H1 (cell line): Measurements from ENCODE around the gene PXK.

ENCODE experiments used
- CEBPB ChIP-seq: IDR thresholded peaks from 2 replicates; pipeline ENCODE4 v1.6.1; 2012; ENCODE audit warnings: low read depth, low read length
- CHD2 ChIP-seq: IDR thresholded peaks from 2 replicates; pipeline ENCODE4 v1.6.1; 2012; ENCODE audit warnings: low read length, improper control_type of control experiment
- EP300 ChIP-seq, 2 experiments: IDR thresholded peaks; 1 replicate in 1 of 2; 2 replicates in 1 of 2; pipeline ENCODE4 v1.6.1; 2011 to 2012; ENCODE audit warnings: low read depth in 2 of 2, low read length in 2 of 2, mild to moderate bottlenecking in 2 of 2, borderline replicate concordance in 1 of 2, inconsistent platforms in 1 of 2, moderate library complexity in 1 of 2
- HDAC2 ChIP-seq, 2 experiments: fragments of 300-600 bp in 1 of 2; sonication (generic) in 1 of 2; IDR thresholded peaks; 2 replicates each; pipeline ENCODE4 v1.6.1; 2011 to 2012; ENCODE audit warnings: low read depth in 2 of 2, low read length in 2 of 2, mild to moderate bottlenecking in 2 of 2, moderate library complexity in 2 of 2, borderline replicate concordance in 1 of 2, inconsistent platforms in 1 of 2
- HDAC6 ChIP-seq: IDR thresholded peaks from one replicate; pipeline ENCODE4 v1.7.1; 2012; ENCODE audit warnings: low read depth, mild to moderate bottlenecking, inconsistent platforms, low read length, moderate library complexity
- JUND ChIP-seq: IDR thresholded peaks from 2 replicates; pipeline ENCODE4 v1.6.1; 2011; ENCODE audit warnings: mild to moderate bottlenecking, improper control_type of control experiment, low read length
- MAFK ChIP-seq: IDR thresholded peaks from 2 replicates; pipeline ENCODE4 v1.6.1; 2012; ENCODE audit warnings: low read depth, mild to moderate bottlenecking, improper control_type of control experiment, low read length
- TF ChIP-seq, protein P1 (sequence below): fragments of 300-600 bp; sonication (generic); IDR thresholded peaks from 2 replicates; pipeline ENCODE4 v1.7.1; 2012; ENCODE audit warnings: low read length, moderate library complexity, mild to moderate bottlenecking, inconsistent platforms; ENCODE audit not compliant: insufficient replicate concordance
- TF ChIP-seq, protein P2 (sequence below), 3 experiments: IDR thresholded peaks; 1 replicate in 2 of 3; 2 replicates in 1 of 3; pipeline versions ENCODE4 v1.5.1 to v1.6.1; 2011; ENCODE audit warnings: low read length in 3 of 3, mild to moderate bottlenecking in 3 of 3, inconsistent platforms in 2 of 3, low read depth in 1 of 3, moderate library complexity in 1 of 3; ENCODE audit not compliant: insufficient read depth in 1 of 3; ENCODE audit errors: control extremely low read depth in 1 of 3

DNA sequence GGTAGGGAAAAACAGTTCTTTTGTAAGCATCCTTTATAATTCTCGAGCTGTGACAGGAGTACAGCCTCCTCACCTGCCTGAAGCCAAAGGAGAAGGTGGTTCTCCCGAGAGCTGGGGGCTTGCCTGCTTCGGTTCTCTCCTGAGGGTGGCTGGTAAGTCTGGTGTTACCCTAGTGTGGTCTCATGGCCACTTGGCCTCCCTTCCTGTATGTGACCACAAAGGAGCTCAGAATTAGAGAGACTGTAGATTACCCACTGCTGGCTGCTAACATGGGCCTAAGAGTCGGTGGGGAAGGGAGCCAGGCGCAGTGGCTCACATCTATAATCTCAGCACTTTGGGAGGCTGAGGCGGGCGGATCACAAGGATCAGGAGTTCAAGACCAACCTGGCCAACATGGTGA is 88.3 kb downstream of the PXK start:
- TF ChIP-seq EP300 (IDR thresholded peaks at IDR 0.05; ENCODE audit: borderline replicate concordance in 1 of 2, low read depth in 2 of 2, low read length in 2 of 2) (no peak), MAFK (no peak), CHD2 (no peak), JUND (no peak), CEBPB (no peak), HDAC6 (no peak), HDAC2 (IDR thresholded peaks at IDR 0.05; ENCODE audit: borderline replicate concordance in 1 of 2, low read depth in 2 of 2, low read length in 2 of 2) (no peak)
- TF ChIP-seq, protein P1, sequence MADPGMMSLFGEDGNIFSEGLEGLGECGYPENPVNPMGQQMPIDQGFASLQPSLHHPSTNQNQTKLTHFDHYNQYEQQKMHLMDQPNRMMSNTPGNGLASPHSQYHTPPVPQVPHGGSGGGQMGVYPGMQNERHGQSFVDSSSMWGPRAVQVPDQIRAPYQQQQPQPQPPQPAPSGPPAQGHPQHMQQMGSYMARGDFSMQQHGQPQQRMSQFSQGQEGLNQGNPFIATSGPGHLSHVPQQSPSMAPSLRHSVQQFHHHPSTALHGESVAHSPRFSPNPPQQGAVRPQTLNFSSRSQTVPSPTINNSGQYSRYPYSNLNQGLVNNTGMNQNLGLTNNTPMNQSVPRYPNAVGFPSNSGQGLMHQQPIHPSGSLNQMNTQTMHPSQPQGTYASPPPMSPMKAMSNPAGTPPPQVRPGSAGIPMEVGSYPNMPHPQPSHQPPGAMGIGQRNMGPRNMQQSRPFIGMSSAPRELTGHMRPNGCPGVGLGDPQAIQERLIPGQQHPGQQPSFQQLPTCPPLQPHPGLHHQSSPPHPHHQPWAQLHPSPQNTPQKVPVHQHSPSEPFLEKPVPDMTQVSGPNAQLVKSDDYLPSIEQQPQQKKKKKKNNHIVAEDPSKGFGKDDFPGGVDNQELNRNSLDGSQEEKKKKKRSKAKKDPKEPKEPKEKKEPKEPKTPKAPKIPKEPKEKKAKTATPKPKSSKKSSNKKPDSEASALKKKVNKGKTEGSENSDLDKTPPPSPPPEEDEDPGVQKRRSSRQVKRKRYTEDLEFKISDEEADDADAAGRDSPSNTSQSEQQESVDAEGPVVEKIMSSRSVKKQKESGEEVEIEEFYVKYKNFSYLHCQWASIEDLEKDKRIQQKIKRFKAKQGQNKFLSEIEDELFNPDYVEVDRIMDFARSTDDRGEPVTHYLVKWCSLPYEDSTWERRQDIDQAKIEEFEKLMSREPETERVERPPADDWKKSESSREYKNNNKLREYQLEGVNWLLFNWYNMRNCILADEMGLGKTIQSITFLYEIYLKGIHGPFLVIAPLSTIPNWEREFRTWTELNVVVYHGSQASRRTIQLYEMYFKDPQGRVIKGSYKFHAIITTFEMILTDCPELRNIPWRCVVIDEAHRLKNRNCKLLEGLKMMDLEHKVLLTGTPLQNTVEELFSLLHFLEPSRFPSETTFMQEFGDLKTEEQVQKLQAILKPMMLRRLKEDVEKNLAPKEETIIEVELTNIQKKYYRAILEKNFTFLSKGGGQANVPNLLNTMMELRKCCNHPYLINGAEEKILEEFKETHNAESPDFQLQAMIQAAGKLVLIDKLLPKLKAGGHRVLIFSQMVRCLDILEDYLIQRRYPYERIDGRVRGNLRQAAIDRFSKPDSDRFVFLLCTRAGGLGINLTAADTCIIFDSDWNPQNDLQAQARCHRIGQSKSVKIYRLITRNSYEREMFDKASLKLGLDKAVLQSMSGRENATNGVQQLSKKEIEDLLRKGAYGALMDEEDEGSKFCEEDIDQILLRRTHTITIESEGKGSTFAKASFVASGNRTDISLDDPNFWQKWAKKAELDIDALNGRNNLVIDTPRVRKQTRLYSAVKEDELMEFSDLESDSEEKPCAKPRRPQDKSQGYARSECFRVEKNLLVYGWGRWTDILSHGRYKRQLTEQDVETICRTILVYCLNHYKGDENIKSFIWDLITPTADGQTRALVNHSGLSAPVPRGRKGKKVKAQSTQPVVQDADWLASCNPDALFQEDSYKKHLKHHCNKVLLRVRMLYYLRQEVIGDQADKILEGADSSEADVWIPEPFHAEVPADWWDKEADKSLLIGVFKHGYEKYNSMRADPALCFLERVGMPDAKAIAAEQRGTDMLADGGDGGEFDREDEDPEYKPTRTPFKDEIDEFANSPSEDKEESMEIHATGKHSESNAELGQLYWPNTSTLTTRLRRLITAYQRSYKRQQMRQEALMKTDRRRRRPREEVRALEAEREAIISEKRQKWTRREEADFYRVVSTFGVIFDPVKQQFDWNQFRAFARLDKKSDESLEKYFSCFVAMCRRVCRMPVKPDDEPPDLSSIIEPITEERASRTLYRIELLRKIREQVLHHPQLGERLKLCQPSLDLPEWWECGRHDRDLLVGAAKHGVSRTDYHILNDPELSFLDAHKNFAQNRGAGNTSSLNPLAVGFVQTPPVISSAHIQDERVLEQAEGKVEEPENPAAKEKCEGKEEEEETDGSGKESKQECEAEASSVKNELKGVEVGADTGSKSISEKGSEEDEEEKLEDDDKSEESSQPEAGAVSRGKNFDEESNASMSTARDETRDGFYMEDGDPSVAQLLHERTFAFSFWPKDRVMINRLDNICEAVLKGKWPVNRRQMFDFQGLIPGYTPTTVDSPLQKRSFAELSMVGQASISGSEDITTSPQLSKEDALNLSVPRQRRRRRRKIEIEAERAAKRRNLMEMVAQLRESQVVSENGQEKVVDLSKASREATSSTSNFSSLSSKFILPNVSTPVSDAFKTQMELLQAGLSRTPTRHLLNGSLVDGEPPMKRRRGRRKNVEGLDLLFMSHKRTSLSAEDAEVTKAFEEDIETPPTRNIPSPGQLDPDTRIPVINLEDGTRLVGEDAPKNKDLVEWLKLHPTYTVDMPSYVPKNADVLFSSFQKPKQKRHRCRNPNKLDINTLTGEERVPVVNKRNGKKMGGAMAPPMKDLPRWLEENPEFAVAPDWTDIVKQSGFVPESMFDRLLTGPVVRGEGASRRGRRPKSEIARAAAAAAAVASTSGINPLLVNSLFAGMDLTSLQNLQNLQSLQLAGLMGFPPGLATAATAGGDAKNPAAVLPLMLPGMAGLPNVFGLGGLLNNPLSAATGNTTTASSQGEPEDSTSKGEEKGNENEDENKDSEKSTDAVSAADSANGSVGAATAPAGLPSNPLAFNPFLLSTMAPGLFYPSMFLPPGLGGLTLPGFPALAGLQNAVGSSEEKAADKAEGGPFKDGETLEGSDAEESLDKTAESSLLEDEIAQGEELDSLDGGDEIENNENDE: no peak
- TF ChIP-seq, protein P2, sequence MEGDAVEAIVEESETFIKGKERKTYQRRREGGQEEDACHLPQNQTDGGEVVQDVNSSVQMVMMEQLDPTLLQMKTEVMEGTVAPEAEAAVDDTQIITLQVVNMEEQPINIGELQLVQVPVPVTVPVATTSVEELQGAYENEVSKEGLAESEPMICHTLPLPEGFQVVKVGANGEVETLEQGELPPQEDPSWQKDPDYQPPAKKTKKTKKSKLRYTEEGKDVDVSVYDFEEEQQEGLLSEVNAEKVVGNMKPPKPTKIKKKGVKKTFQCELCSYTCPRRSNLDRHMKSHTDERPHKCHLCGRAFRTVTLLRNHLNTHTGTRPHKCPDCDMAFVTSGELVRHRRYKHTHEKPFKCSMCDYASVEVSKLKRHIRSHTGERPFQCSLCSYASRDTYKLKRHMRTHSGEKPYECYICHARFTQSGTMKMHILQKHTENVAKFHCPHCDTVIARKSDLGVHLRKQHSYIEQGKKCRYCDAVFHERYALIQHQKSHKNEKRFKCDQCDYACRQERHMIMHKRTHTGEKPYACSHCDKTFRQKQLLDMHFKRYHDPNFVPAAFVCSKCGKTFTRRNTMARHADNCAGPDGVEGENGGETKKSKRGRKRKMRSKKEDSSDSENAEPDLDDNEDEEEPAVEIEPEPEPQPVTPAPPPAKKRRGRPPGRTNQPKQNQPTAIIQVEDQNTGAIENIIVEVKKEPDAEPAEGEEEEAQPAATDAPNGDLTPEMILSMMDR (IDR thresholded peaks at IDR 0.05; ENCODE audit: control extremely low read depth in 1 of 3, insufficient read depth in 1 of 3, low read depth in 1 of 3, low read length in 3 of 3): no peak
